ENCODE results near the gene PFN4.

DNA sequence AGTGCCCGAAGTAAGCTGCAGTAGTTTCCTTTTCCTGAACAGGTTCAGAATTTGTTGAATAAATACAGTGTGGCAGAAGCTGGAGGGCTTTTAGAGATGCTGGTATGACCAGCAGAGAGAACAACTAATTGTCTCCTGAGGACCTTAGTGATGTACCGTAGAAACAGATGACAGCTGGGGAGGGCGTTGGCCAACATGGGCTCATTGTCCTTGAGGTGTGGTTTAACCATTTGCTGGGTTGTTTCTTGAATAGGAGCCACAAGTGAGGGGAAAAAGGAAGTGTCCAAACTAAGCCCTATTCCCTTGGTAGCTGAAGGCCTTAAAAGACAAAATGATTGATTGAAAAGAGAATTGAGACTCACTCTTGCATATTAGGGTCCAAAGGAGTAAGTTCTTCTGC lies 40.1 kb upstream of the PFN4 start:
- TF ChIP-seq, protein P1, sequence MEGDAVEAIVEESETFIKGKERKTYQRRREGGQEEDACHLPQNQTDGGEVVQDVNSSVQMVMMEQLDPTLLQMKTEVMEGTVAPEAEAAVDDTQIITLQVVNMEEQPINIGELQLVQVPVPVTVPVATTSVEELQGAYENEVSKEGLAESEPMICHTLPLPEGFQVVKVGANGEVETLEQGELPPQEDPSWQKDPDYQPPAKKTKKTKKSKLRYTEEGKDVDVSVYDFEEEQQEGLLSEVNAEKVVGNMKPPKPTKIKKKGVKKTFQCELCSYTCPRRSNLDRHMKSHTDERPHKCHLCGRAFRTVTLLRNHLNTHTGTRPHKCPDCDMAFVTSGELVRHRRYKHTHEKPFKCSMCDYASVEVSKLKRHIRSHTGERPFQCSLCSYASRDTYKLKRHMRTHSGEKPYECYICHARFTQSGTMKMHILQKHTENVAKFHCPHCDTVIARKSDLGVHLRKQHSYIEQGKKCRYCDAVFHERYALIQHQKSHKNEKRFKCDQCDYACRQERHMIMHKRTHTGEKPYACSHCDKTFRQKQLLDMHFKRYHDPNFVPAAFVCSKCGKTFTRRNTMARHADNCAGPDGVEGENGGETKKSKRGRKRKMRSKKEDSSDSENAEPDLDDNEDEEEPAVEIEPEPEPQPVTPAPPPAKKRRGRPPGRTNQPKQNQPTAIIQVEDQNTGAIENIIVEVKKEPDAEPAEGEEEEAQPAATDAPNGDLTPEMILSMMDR (conservative IDR thresholded peaks at IDR 0.05 in 1 of 2, IDR thresholded peaks at IDR 0.05 in 1 of 2; ENCODE audit: extremely low read depth in 1 of 2, insufficient read depth in 1 of 2, low read depth in 1 of 2, low read length in 2 of 2) = no peak
- no peak for TF ChIP-seq EZH2 (IDR thresholded peaks at IDR 0.05; ENCODE audit: borderline replicate concordance, low read length)
